Ovary (tissue), 3 donors: ENCODE data around the gene GPLD1.

Source experiments
- EP300 ChIP-seq: sonication (generic); formaldehyde crosslinking; IDR thresholded peaks from one replicate; pipeline ENCODE4 v1.6.1; 2017; ENCODE audit warnings: antibody characterized with exemption
- TF ChIP-seq, protein P1 (sequence below), 3 donors: fragments of 450-650 bp in 2 of 3; fragments of 200-600 bp in 1 of 3; IDR thresholded peaks; one replicate each; pipeline versions ENCODE4 v1.5.1 to v1.8.0; 2016 to 2022; ENCODE audit warnings: antibody characterized with exemption in 3 of 3, mild to moderate bottlenecking in 1 of 3
- donor health status: DM: no; HTN: no; CAD: no.

DNA sequence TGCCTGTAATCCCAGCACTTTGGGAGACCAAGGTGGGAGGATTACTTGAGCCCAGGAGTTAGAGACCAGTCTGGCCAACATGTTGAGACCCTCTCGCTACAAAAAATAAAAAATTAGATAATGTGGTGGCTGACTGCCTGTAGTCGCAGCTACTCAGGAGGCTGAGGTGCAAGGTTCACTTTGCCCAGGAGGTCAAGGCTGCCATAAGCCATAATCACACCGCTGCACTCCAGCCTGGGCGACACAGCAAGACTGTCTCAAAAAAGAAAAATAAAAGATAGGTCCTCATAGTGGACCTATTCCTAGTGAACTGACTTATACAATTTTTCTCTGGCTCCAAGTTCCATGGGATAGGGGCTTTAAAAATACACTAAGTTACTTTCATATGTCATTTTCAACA is 44.8 kb downstream of the GPLD1 start:
- TF ChIP-seq, protein P1, sequence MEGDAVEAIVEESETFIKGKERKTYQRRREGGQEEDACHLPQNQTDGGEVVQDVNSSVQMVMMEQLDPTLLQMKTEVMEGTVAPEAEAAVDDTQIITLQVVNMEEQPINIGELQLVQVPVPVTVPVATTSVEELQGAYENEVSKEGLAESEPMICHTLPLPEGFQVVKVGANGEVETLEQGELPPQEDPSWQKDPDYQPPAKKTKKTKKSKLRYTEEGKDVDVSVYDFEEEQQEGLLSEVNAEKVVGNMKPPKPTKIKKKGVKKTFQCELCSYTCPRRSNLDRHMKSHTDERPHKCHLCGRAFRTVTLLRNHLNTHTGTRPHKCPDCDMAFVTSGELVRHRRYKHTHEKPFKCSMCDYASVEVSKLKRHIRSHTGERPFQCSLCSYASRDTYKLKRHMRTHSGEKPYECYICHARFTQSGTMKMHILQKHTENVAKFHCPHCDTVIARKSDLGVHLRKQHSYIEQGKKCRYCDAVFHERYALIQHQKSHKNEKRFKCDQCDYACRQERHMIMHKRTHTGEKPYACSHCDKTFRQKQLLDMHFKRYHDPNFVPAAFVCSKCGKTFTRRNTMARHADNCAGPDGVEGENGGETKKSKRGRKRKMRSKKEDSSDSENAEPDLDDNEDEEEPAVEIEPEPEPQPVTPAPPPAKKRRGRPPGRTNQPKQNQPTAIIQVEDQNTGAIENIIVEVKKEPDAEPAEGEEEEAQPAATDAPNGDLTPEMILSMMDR (IDR thresholded peaks at IDR 0.05), result no peak
- TF ChIP-seq EP300, result no peak
